GM12891 (cell line): ENCODE results near the gene ATOH8.
A peak's percentile ranks its signal among the peaks of the same experiment; 100 is the strongest.

Experiments
- DNase-seq: peaks from one replicate; pipeline ENCODE4 v3.0.0; 2011; ENCODE audit warnings: low spot score; ENCODE audit not compliant: insufficient read length
- FAIRE-seq: peaks from 2 replicates; lab custom pipeline; 2011; peaks lifted over from hg19 to GRCh38; lab: Jason Lieb, UNC
- PAX5 ChIP-seq: IDR thresholded peaks from 2 replicates; pipeline ENCODE4 v1.6.1; 2011; ENCODE audit warnings: low read length, moderate library complexity, mild to moderate bottlenecking; ENCODE audit not compliant: insufficient read depth, severe bottlenecking
- POLR2A ChIP-seq: IDR thresholded peaks from 2 replicates; pipeline ENCODE4 v1.6.1; 2011; ENCODE audit warnings: low read depth, low read length, control low read depth
- POLR2AphosphoS5 ChIP-seq: IDR thresholded peaks from 2 replicates; pipeline ENCODE4 v1.6.1; 2011; ENCODE audit warnings: low read depth, low read length, control low read depth
- POU2F2 ChIP-seq: IDR thresholded peaks from 2 replicates; pipeline ENCODE4 v1.6.1; 2011; ENCODE audit warnings: low read depth, mild to moderate bottlenecking, control low read depth, low read length, moderate library complexity
- SPI1 ChIP-seq: IDR thresholded peaks from 2 replicates; pipeline ENCODE4 v1.6.1; 2011; ENCODE audit warnings: low read depth, low read length, control low read depth
- TAF1 ChIP-seq: IDR thresholded peaks from 2 replicates; pipeline ENCODE4 v1.6.1; 2011; ENCODE audit warnings: low read depth, low read length, control low read depth

ATOH8 gene

DNA sequence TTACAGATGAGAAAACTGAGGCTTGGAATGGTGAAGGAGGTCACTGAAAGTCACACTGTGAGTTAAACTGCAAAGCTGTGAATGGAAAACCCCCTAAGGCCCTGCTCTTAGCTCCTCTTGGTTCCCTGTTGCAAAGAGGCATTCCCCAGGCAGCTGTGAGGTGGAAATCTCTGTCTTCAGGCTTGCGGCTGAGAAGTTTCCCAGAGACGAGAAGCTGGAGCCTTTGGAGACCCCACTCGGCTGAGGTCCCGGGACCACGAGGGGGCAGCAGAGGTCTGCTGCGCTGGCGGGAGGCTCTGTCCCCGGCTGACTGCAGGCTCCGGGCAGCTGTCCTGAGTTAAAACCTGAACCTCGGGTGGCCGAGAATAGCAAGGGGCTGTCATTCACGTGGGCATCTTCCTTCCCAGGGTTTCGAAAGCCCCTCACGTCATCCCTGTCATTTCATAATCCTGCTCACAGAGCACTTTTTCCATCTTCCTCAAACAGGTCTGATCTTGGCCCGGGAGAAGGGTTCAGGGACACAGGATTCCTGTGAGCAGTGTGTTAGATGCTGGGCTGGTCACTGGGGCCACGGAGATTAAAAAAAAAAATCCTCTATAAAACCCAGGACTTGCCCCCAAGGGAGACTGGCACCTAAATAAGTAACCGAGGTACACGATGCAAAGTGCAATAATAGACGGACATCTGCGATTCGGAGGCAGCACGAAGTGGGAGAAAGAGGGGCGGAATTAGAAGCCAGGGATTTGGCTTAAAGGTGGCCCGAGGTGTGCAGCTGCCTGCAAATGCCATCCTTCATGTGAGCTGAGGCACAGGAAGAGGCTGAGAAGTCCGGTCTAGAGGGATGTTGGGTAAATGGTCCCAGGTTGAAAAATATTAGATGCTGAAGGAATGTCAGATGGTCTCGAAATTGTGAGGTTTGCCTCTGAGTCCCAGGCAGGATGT lies 24.6 kb upstream of the ATOH8 start:
- peak; percentile 87 for FAIRE-seq
- peak; percentile 87 for DNase-seq

DNA sequence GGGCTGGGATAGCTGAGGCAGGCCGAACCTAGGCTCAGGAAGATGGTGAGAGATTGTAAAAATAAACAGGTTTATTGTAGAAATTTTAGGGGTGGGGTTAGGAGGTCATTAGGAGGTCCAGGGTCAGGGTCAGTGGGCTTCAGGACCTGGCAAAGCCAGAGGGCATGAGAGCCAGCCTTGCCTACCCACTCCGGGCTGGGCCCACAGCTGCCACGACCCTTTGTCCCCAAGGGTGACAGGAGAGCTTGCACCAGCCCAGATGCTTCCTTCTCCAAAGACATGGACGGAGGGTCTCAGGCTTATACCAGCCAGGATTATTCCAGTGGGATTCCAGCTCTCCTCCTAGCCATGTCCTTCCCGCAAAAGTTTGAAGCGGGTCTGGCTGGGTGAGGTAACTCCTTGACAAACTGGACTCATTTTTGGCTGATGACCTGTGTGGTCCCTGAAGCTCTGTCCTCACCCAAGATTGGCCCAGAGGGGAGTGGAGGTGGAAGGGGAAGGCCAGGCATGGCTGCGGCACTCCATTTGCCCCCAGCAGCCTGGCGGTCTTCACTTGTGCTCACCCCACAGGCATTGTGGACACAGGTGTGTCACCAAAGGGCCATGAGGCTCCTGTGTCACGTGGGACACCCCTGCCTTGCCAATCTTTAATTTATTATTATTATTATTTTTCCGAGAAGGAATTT lies 23.8 kb upstream of the ATOH8 start:
- FAIRE-seq (no peak), DNase-seq (no peak)
- TF ChIP-seq POLR2A: no peak
- TF ChIP-seq POU2F2: no peak
- no peak for TF ChIP-seq SPI1
- no peak for TF ChIP-seq TAF1
- no peak for TF ChIP-seq PAX5
- no peak for TF ChIP-seq POLR2AphosphoS5

More for the DNA sequence above, 24.6 kb upstream of the ATOH8 start:
- no peak for TF ChIP-seq POLR2A
- TF ChIP-seq PAX5: no peak
- no peak for TF ChIP-seq SPI1
- TF ChIP-seq POU2F2: no peak
- TF ChIP-seq TAF1: no peak
- no peak for TF ChIP-seq POLR2AphosphoS5

DNA sequence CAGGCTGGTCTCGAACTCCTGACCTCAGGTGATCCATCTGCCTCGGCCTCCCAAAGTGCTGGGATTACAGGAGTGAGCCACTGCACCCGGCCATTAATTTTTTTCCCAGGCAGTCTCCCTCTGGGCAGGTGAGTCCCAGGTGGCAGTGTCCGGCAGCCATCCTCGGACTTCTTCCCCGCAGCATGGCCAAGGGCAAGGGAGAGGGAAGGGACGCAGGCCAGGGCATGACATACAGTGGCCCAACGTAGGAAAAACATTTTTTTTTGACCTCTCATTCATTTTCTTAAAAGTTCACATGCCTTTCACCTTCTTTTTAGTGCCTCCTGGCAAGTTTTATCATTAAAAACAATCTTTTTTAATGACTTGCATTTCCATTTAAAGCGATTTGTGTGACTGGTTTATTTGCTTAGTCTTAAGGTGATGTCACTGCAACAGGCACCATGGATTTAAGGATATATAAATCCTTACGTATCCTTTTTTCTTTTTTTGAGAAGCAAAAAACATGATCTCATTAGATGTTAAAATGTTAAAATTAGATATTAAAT lies 23.0 kb upstream of the ATOH8 start:
- DNase-seq (no peak), FAIRE-seq (no peak)
- TF ChIP-seq POU2F2 (no peak), TAF1 (no peak), PAX5 (no peak), SPI1 (no peak), POLR2A (no peak), POLR2AphosphoS5 (no peak)

DNA sequence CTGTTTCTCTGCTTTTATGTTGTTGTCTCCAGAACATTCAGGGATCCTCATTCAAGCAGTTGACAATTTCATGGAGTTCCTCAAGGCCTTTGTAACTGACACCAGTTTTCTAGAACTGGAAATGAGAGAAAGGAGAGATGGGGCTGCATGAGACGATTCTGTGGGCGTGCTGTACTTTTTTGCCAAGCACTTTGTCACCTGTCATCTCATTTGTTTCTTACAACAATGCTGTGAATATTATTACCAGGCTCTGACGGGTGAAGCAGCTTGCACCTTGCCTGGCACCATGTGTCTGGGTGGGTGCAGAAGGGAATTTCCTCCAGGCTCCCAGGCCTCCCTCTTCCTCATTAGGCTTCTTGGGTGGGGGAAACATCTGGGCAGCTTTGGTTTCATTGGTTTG lies 22.2 kb upstream of the ATOH8 start:
- FAIRE-seq: no peak
- no peak for DNase-seq
- no peak for TF ChIP-seq POLR2A
- TF ChIP-seq POLR2AphosphoS5: no peak
- no peak for TF ChIP-seq SPI1
- no peak for TF ChIP-seq TAF1
- TF ChIP-seq PAX5: no peak
- no peak for TF ChIP-seq POU2F2

DNA sequence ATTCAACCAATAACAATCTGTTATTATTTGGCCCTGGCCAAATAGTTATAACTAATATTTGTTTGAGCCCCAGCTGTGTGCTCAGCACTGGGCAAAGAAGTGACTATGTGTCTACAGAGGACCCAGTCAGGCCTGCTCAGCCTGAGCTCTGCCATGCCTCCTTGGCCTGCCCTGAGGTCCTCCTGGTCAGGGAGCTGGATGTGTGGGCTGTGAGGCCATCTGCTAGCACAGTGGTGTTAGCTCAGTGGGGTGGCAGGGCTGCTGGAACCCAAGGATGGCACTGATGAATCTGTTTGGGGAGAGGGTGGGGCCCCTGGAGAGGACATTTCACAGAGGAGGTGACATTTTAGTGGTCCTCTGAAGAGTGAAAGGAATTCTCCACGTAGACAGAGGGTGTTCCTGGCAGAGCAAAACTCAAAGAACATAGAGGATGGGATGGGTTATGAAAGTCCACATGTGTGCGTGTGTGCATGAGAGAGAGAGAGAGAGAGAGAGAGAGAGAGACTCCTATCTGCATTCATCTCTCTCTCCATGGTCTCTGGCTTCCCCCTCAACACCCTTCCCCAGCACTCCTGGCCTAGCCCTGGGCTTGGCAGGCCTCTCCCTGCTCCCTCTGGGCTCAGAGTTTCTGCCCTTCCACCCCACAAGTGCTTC lies 21.2 kb upstream of the ATOH8 start:
- FAIRE-seq: no peak

DNA sequence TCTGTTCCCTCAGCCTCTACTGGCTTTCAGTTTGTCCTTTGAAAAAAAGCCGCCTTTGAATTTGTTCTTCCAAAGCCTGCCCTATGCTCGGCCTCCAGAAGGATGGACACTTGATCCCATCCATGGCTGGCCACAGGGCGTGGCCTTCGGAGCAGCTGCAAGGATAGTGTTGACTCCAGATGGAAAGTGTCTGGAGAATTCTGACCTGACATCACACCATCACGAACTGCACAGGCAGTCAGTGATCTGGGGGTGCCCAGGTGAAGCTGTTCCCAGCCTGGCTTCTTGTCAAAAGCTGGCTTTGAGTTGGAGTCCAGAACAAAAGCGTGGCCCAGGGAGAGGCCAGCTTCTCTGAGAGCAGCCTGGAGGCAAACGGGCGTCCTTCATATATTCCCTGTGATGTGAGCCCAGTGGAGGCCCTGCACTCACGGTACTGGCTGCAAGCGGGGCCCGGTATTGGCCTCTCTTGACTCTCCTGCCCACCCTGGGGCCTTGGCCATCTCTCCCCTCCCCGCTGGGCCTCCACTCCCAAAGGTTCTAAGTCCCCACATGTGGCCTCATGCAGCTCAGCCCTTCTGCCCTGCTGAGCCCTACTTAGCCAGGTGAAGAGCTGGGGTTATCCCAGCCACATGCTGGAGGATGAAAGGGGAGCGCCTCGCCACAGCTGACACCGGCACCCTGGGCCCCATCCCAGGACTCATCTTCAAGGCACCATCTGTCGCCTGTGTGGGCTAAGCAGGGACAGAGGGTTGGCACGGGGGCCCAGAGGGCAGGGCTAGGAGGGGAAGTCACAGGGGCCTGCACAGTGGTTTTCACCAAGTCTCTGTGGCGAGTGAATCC lies 20.4 kb upstream of the ATOH8 start:
- no peak for FAIRE-seq

More for the DNA sequence above, 21.2 kb upstream of the ATOH8 start:
- DNase-seq: no peak
- TF ChIP-seq TAF1 (no peak), POLR2AphosphoS5 (no peak)

DNA sequence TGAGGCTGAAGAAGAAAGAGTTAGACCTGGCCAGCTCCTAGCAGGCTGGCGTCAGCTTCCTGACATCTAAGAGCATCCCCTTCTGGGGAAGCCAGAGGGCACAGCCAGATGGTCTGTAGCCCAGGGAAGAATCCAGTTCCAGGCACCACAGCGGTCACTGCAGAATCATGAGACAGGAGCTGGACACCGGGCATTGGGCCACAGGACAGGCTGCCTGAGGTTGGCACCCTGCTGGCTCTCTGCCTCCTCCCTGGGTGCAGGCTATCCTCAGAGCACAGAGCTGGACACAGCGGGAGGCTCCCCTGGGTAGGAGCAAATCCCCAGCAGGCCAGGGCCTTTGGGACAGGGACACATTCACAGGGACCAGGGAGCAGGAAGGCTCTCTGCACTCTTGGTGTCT lies 19.8 kb upstream of the ATOH8 start:
- DNase-seq (no peak), FAIRE-seq (no peak)
- TF ChIP-seq POU2F2 (no peak), SPI1 (no peak), TAF1 (no peak), POLR2A (no peak), PAX5 (no peak), POLR2AphosphoS5 (no peak)

More for the DNA sequence above, 20.4 kb upstream of the ATOH8 start:
- TF ChIP-seq TAF1 (no peak), POU2F2 (no peak)
- no peak for DNase-seq

DNA sequence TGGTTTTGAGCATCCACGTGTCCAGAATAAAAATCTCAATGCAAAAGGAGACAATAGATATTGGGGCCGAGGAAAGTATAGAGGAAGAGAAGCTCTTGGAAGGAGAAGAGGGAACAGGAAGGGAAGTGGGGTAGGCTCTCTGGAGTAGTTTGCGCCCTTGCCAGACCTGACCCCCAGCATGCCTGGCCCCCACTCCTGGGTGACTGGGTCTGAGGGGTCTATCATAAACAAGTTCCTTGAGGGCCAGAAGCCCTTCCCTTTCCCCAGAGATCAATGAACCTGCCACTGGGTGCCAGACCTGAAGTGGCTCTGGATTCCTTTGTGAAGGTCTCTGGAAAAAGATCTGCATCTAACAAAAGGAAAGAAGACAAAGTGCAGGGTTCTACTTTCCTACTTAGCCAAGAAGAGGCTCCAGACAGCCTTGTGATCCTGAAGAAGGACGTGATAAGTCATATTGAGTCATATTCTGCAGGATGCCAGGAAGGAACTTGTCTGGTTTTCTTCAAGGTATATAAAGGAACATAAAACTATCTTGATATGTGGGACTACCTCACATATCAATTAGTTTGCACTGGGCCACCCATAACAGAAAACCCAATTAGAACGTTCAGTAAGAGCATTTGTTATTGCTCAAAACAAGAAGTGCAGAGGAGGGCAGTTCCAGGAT lies 18.7 kb upstream of the ATOH8 start:
- FAIRE-seq (no peak), DNase-seq (no peak)
- no peak for TF ChIP-seq SPI1
- no peak for TF ChIP-seq POU2F2
